Posterior cingulate gyrus (tissue), 11 donors: ENCODE data around the gene PLXNA3.
"Not testable (repeated sequence)": the region's sequence is repeated elsewhere in the genome, so short reads cannot be mapped to it uniquely, and the experiment has no call there.

Experiments used
- DNase-seq, 10 donors: peaks; one replicate each; pipeline versions ENCODE4 v3.0.0 to v3.0.0-alpha.2; 2020 to 2021; ENCODE audit warnings: mixed read lengths in 3 of 10
- intact Hi-C: fragments of 100-400 bp; cut with DNase I; formaldehyde crosslinking; loops from one replicate; pipeline ENCODE4 v1.15.1; 2023

PLXNA3 gene

GRCh38 chrX:154489182-154489581 is 31.1 kb downstream of the PLXNA3 start:
- intact Hi-C loops = no loop called here
- no peak for DNase-seq

GRCh38 chrX:154490021-154490413 is 31.9 kb downstream of the PLXNA3 start:
- DNase-seq = peak in 1 of 10 donors; percentile 74

GRCh38 chrX:154490414-154491083 is 32.5 kb downstream of the PLXNA3 start, which contains the start of gene SLC10A3:
Gene SLC10A3, minus strand, starts transcription at chrX:154490629. Its CDS starts 1,689 bp downstream, at chrX:154488940.
- intact Hi-C loops = no loop called here
- peak; percentile 88 to 99 (median 92) for DNase-seq

More at GRCh38 chrX:154490021-154490413, 31.9 kb downstream of the PLXNA3 start:
- intact Hi-C loops = no loop called here

GRCh38 chrX:154494715-154495114 is 36.6 kb downstream of the PLXNA3 start:
- intact Hi-C loops = no loop called here

GRCh38 chrX:154495472-154495922 is 37.4 kb downstream of the PLXNA3 start:
- intact Hi-C loops = no loop called here
- DNase-seq = no peak

More at GRCh38 chrX:154494715-154495114, 36.6 kb downstream of the PLXNA3 start:
- DNase-seq = no peak

GRCh38 chrX:154496591-154497137 is 38.6 kb downstream of the PLXNA3 start:
- DNase-seq, intact Hi-C loops: not testable (repeated sequence)

- intact Hi-C loops, DNase-seq: not testable (repeated sequence)
Measured at GRCh38 chrX:154501423-154501822, 43.3 kb downstream of the PLXNA3 start.

DNA sequence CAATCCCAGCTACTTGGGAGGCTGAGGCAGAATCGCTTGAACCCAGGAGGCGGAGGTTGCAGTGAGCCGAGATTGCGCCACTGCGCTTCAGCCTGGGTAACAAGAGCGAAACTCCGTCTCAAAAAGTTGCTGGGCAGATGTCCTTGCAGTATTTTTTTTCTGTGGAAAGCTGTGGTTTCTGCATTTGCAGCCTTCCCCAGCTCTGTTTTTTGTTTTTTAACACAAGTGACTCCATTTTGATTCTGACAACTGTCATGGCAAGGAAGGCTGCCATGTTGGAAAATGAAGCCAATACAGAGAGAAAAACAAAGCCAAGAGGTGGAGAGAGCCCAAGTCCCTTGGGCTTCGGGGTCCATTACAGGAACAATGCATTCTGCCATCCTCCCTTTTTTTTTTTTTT is 44.0 kb downstream of the PLXNA3 start:
- intact Hi-C loops = no loop called here
- DNase-seq = no peak

GRCh38 chrX:154502989-154503388 is 44.9 kb downstream of the PLXNA3 start:
- no peak for DNase-seq
- intact Hi-C loops = no loop called here

DNA sequence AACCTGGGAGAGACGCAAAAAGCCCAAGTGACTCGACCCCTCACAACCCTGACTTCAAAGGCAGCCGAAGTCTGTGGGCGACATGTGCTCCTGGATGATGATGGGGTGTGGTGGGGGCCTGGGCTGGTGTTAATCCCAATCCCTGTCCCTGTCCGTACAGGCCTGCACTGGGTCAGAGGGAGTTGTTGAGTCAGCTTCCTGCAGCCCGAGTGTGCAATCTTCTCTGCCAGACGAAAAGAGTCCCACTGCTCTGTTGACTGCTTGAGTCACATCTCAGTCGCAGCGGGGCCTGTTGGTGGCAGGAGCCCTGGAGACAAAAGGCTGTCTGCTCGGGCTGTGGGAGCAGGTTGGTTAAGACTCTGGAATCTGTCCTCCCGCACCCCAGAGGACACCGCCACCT is 47.7 kb downstream of the PLXNA3 start:
- peak in 1 of 10 donors; percentile 76 for DNase-seq
- intact Hi-C loops = no loop called here

DNA sequence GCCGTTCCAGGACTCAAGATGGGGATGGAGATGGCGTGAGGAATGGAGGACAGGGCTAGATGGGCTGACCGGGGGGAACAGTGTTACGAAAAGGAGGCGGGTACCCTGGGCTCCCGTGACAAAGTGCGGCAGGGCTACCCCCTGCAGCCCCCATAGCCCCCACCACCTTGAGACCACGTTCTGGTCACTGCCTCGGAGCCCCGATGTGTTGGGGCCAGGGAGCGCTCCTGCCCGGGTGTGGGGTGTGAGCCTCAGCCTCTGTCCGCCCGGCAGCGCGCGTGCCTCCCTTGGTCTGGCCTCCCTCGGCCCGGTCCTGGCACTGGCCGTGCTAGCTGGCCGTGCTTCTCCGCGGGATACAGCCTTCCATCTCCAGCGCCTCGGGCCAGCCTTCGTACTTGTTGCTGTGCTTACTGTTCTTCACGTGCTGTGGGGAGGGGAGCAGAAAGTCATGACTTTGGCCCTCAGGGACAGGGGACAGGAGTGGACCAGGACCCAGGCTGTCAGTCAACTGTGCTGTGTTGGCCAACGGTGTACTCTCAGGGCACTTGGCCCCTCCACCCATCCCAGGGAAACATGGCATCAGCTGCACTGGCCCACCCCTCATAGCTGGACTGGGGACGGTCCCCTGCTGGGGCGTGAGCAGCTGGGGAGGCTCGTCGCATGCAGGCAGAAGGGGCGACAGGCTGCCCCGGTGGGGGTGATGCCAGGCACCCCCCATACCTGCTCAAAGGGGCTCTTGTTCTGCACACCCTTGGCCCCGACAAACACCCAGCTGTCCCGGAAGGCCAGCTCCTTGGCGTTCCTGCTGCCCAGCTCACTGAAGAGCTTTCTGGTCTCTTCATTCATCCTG is 48.6 kb downstream of the PLXNA3 start:
- intact Hi-C loops = no loop called here
- peak in 2 of 10 donors; percentile 62 to 79 for DNase-seq

GRCh38 chrX:154507673-154508383 is 49.7 kb downstream of the PLXNA3 start:
- peak in 1 of 10 donors; percentile 43 for DNase-seq
- intact Hi-C loops = no loop called here

GRCh38 chrX:154508384-154508745 is 50.3 kb downstream of the PLXNA3 start:
- DNase-seq = peak in 1 of 10 donors; percentile 79
- intact Hi-C loops = no loop called here

DNA sequence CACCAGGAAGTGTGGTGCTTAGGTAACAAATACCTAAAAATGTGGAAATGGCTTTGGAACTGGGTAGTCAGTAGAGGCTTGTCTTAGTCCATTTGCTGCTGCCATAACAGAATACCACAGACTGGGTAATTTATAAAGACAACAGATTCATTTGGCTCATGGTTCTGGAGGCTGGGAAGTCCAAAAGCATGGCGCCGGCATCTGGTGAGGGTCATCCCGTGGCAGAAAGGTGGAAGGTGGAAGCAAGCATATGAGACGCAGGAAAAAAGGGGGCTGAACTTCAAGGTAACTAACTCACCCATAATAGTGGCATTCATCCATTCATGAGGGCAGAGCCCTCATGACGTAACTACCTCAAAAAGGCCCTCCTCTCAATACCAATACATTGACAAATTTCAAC is 51.4 kb downstream of the PLXNA3 start:
- intact Hi-C loops = no loop called here
- no peak for DNase-seq

GRCh38 chrX:154511761-154512160 is 53.7 kb downstream of the PLXNA3 start:
- DNase-seq = peak in 2 of 10 donors; percentile 24 to 42
- intact Hi-C loops = no loop called here

- intact Hi-C loops = no loop called here
Measured at GRCh38 chrX:154512879-154513553, 54.9 kb downstream of the PLXNA3 start.

GRCh38 chrX:154513716-154514115 is 55.6 kb downstream of the PLXNA3 start:
- intact Hi-C loops = no loop called here
- DNase-seq = no peak

More at GRCh38 chrX:154512879-154513553, 54.9 kb downstream of the PLXNA3 start:
- peak in 2 of 10 donors; percentile 40 to 53 for DNase-seq

- intact Hi-C loops = no loop called here
- peak in 2 of 10 donors; percentile 83 to 85 for DNase-seq
Measured at GRCh38 chrX:154515090-154515965, 57.2 kb downstream of the PLXNA3 start.
